Measurements from ENCODE around the gene FANCI. TPM values are rescaled to one million over a fixed set of nuclear protein-coding genes. Genes with fewer than 3 reads are reported as not detected.
A peak's percentile ranks its signal among the peaks of the same experiment; 100 is the strongest.

Gene FANCI
- total RNA-seq, 4 donors from 2014 or later: 0.67 to 1.8 (median 1.5) TPM

GRCh38 chr15:89338036-89338435, 94.3 kb downstream of the FANCI start:
- WGBS, 2 donors: 84 to 93% methylated on average over 6 of the region's 6 CpGs
- DNase-seq: no peak
- H3K27ac ChIP-seq: no peak overlapping the region
- no peaks in the 10 kb centered on the region for H3K9me3 ChIP-seq
- intact Hi-C loops (cut with DNase I): no loop called here
- H3K4me1 ChIP-seq: peaks cover 21 to 28% of the 10 kb centered on the region in 2 donors
- peaks cover 0 to 4% of the 10 kb centered on the region in 2 donors for H3K36me3 ChIP-seq
- no peak for TF ChIP-seq CTCF (IDR thresholded peaks at IDR 0.05)
- TF ChIP-seq POLR2A (IDR thresholded peaks at IDR 0.05): no peak
- no peak overlapping the region for H3K4me3 ChIP-seq (replicated peaks in 1 of 3)
- H3K27me3 ChIP-seq: no peaks in the 10 kb centered on the region

DNA sequence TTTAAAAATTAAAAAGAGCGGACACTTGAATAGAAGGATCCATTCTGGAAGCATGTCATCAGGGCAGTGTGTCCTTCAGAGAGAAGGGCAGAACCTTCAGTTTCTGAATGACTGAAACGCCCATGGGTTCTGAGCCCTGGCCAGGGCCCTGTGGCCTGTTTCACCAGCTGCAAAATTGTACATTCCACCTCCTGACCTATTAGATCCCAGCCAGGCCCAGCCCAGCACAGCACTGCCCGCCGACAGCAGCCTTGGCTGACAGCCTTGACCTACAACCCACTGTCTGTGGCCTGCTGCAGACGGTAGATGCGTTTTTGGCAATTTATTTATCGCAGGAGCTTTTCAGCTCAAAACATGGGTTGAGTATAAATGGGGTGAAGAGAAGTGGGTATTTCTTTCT, 96.8 kb downstream of the FANCI start:
- peak in 1 of 2 donors; percentile 19 for DNase-seq

GRCh38 chr15:89341316-89342005, 97.7 kb downstream of the FANCI start:
- intact Hi-C loops (cut with DNase I): no loop called here
- Histone ChIP-seq H3K9me3 (no peaks in the 10 kb centered on the region), H3K36me3 (no peaks in the 10 kb centered on the region), H3K4me1 (peaks cover 11 to 12% of the 10 kb centered on the region in 2 donors), H3K4me3 (replicated peaks in 1 of 3) (no peak overlapping the region), H3K27me3 (no peaks in the 10 kb centered on the region), H3K27ac (peak overlapping the region; percentile 22 to 72 (median 70))
- peak; percentile 96 to 97 for DNase-seq
- TF ChIP-seq CTCF (IDR thresholded peaks at IDR 0.05) (no peak), POLR2A (IDR thresholded peaks at IDR 0.05) (no peak)
- WGBS, 2 donors: 37 to 40% methylated on average over 8 of the region's 8 CpGs

More for the DNA sequence above, 96.8 kb downstream of the FANCI start:
- TF ChIP-seq POLR2A (IDR thresholded peaks at IDR 0.05) (no peak), CTCF (IDR thresholded peaks at IDR 0.05) (no peak)
- intact Hi-C loops (cut with DNase I): no loop called here
- Histone ChIP-seq H3K4me3 (replicated peaks in 1 of 3) (no peak overlapping the region), H3K36me3 (no peaks in the 10 kb centered on the region), H3K9me3 (no peaks in the 10 kb centered on the region), H3K27me3 (no peaks in the 10 kb centered on the region), H3K4me1 (peaks cover 11 to 15% of the 10 kb centered on the region in 2 donors), H3K27ac (peak overlapping the region in 2 of 3 donors; percentile 10 to 36)
- 65 to 76% methylated on average over 7 of the region's 7 CpGs for WGBS, 2 donors

DNA sequence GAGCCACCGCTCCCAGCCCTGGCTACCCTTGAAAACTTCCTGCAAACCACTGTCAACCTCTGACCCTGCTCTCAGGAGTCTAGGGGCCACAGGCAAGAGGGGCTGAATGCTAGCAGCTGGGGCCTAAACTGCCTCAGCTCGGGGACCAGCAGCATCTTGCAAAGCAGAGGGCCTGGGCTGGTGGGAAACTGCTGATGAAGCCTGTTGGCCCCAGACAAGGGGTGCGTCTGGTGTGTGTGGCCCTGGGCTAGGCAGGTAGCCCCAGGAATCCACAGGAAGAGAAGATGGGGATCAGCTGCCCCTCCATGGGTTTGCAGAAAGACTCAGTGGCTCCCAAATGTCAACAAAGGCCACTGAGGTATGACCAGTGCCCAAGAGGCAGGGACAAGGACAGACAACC, 99.1 kb downstream of the FANCI start:
- intact Hi-C loops (cut with DNase I): no loop called here
- no peaks in the 10 kb centered on the region for H3K36me3 ChIP-seq
- peaks cover 11 to 12% of the 10 kb centered on the region in 2 donors for H3K4me1 ChIP-seq
- TF ChIP-seq POLR2A (IDR thresholded peaks at IDR 0.05): no peak
- TF ChIP-seq CTCF (IDR thresholded peaks at IDR 0.05): no peak
- H3K4me3 ChIP-seq (replicated peaks in 1 of 3): no peak overlapping the region
- H3K27ac ChIP-seq: no peak overlapping the region
- H3K9me3 ChIP-seq: no peaks in the 10 kb centered on the region
- no peaks in the 10 kb centered on the region for H3K27me3 ChIP-seq
- 83 to 100% methylated on average over 1 to 2 of the region's 3 CpGs for WGBS, 2 donors
- DNase-seq: no peak

DNA sequence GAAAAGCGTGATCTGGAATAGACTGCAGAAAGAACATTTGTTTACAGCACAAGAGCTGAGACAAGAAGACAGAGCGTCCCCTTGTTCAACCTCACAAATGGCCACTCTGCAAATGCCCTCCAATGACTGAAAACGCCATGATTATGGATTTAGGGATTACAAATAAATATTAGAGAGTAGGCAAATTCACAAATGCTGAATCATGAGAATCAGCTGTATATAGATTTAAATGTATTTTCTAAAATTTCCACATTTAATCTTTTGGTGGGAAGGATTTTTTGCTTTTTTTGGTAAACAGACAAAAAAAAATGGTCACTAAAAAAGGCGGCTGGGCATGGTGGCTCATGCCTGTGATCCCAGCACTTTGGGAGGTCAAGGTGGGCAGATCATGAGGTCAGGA, 101.5 kb downstream of the FANCI start:
- no peak overlapping the region for H3K4me3 ChIP-seq (replicated peaks in 1 of 3)
- DNase-seq: no peak
- H3K36me3 ChIP-seq: no peaks in the 10 kb centered on the region
- TF ChIP-seq CTCF (IDR thresholded peaks at IDR 0.05) (no peak), POLR2A (IDR thresholded peaks at IDR 0.05) (no peak)
- no peaks in the 10 kb centered on the region for H3K27me3 ChIP-seq
- peaks cover 11 to 12% of the 10 kb centered on the region in 2 donors for H3K4me1 ChIP-seq
- H3K27ac ChIP-seq: no peak overlapping the region
- 86% methylated on average over 4 of the region's 4 CpGs for WGBS, 2 donors
- no peaks in the 10 kb centered on the region for H3K9me3 ChIP-seq
- intact Hi-C loops (cut with DNase I): no loop called here
